Measurements from ENCODE around the gene SCRN2. TPM values are rescaled to one million over a fixed set of nuclear protein-coding genes. Genes with fewer than 3 reads are reported as not detected.

SCRN2 gene
- total and polyA plus RNA-seq, 3 donors from 2014 or later = 25.6 to 38.0 (median 31.0) TPM

- WGBS, 2 donors = 81 to 92% methylated on average over 4 of the region's 4 CpGs
- H3K4me3 ChIP-seq = no peak overlapping the region
- peaks cover 9% of the 10 kb centered on the region for H3K4me1 ChIP-seq
- H3K27me3 ChIP-seq = no peaks in the 10 kb centered on the region
- H3K9me3 ChIP-seq = no peaks in the 10 kb centered on the region
- intact Hi-C loops (cut with DNase I; ENCODE audit: low total_unique reads) = no loop called here
- DNase-seq = no peak
- H3K36me3 ChIP-seq (ENCODE audit: low read depth, missing control alignments) = no peaks in the 10 kb centered on the region
- no peak overlapping the region for H3K27ac ChIP-seq
- no peak for TF ChIP-seq CTCF (IDR thresholded peaks at IDR 0.05)
These were observed 18.3 kb downstream of the SCRN2 start for GRCh38 chr17:47822785-47823184.

DNA sequence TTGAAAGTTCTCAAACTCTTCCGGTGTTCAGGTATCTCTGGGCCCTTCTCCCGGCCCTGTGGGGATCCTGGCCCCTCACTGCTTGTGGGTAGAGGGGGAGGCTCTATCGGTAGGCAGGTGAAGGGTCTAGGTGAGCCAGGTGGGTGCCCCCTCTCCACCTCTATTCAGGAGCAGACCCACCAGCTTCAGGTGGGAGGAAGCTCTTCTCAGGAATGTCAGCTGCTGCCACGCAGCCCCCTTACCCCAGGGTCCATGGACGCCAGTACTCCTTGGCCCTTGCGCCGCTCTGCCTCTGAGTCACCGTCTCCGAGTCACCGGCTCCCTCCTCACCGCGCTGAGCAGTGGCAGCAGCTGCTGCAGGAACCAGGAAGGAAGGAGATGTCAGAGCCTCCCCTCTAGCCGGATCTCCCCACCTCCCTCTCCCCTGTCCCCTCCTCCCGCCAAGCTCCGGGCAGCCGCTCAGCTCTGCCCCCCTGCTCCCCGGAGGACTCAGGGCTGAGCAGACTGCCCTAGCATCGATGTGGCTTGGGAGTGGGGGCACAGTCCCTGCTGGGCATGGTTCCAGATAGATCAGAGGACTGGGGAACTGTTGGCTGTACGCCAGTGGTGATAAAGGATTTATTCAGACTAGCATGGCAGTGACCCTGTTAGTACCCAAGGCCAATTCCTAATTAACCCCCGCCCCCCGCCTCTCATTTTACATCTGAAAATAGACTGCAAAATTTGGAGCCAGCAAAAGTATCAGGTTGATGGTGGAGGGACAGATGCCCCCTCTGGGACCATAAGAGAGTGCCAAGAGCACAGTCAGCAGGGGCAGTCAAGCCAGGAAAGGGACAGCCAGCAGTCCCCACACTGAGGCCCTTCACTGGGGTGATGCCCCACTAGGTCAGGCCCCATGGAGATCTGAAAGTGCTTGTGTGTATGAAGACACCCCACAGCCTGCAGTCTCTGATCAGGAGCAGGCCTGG lies 19.4 kb downstream of the SCRN2 start, which contains the start of gene OSBPL7:
OSBPL7 (minus strand) TSS at position 371 of the 968 bp plus-strand sequence. CDS start 1,516 bp downstream, outside the sequence.
- no peaks in the 10 kb centered on the region for H3K27me3 ChIP-seq
- H3K4me3 ChIP-seq = peak within 1 kb of the TSS; percentile 42 to 63
- H3K27ac ChIP-seq = no peak within 1 kb of the TSS
- peak; percentile 52 for DNase-seq
- intact Hi-C loops (cut with DNase I; ENCODE audit: low total_unique reads) = no loop called here
- H3K4me1 ChIP-seq = peaks cover 9% of the 10 kb centered on the region
- H3K36me3 ChIP-seq (ENCODE audit: low read depth, missing control alignments) = no peaks in the 10 kb centered on the region
- H3K9me3 ChIP-seq = no peaks in the 10 kb centered on the region
- WGBS, 2 donors = 30 to 77% methylated on average over 5 to 21 of the region's 21 CpGs
- no peak for TF ChIP-seq CTCF (IDR thresholded peaks at IDR 0.05)
- no peak for TF ChIP-seq POLR2A (IDR thresholded peaks at IDR 0.05)

DNA sequence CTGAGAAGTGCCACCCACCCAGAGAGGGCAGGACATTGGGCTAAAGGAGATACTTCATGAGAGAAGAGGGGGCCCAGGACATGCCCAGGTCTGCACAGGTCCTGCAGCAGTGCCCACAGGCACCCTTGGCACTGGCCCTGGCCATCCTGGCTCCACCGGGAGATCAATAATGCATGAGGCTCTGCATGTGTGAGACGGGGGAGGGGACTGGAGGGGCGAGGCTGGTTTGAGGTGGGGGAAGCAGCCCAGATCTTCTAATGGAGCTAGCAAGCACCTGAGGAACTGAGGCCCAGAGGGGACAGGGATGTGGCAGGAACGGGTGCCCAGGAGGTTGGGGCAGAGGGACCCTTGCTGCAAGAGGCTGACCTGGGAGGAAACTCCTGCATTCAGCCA lies 20.0 kb downstream of the SCRN2 start:
- no peaks in the 10 kb centered on the region for H3K36me3 ChIP-seq (ENCODE audit: low read depth, missing control alignments)
- H3K4me3 ChIP-seq = peak overlapping the region; percentile 42 to 63
- peaks cover 9% of the 10 kb centered on the region for H3K4me1 ChIP-seq
- intact Hi-C loops (cut with DNase I; ENCODE audit: low total_unique reads) = no loop called here
- H3K9me3 ChIP-seq = no peaks in the 10 kb centered on the region
- no peak for DNase-seq
- H3K27me3 ChIP-seq = no peaks in the 10 kb centered on the region
- WGBS, 2 donors = 17 to 33% methylated on average over 3 to 4 of the region's 4 CpGs
- no peak overlapping the region for H3K27ac ChIP-seq
- TF ChIP-seq CTCF (IDR thresholded peaks at IDR 0.05) (no peak), POLR2A (IDR thresholded peaks at IDR 0.05) (no peak)

DNA sequence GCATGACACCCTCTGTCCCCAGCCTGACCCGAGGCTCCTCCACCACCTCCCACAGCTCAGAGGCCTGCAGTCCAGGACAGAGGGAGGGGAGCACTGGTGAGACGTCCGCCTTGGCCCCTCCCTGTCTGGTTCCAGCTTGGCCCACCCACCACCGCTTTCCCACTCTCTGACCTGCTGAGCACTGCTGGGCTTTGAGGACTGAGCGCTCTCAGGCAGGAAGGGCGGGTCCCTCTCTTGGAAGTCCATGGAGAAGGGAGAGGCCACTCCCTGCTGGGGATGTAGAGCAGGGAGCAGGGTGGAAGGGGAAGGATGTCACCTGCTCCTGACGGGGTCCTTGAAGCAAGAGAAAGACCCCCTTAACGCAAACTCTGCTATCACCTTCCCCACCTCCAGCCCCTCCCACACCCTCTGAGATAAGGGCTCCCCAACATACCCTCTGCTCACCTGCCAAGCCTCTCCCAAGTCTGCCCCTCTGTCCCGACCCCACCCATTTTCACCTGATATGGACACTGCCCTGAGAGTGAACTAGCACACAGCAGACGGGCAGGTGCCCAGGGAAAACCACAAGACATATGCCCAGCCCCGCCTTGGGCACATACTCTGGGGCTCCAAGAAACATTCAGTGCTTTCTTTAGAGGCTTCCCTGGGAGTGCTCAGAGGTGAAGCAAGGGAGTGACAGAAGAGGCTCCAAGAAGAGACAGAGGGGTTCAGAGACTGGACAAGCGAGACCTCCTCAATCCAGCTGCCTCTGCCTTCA lies 20.9 kb downstream of the SCRN2 start:
- intact Hi-C loops (cut with DNase I; ENCODE audit: low total_unique reads) = no loop called here
- Histone ChIP-seq H3K27ac (no peak overlapping the region), H3K9me3 (no peaks in the 10 kb centered on the region), H3K4me1 (peaks cover 9% of the 10 kb centered on the region), H3K27me3 (no peaks in the 10 kb centered on the region), H3K4me3 (no peak overlapping the region), H3K36me3 (ENCODE audit: low read depth, missing control alignments) (no peaks in the 10 kb centered on the region)
- no peak for TF ChIP-seq CTCF (IDR thresholded peaks at IDR 0.05)
- TF ChIP-seq POLR2A (IDR thresholded peaks at IDR 0.05) = no peak
- WGBS, 2 donors = 64 to 68% methylated on average over 6 to 12 of the region's 12 CpGs
- no peak for DNase-seq
